ENCODE measurements around the gene WTAP.

The WTAP gene

DNA sequence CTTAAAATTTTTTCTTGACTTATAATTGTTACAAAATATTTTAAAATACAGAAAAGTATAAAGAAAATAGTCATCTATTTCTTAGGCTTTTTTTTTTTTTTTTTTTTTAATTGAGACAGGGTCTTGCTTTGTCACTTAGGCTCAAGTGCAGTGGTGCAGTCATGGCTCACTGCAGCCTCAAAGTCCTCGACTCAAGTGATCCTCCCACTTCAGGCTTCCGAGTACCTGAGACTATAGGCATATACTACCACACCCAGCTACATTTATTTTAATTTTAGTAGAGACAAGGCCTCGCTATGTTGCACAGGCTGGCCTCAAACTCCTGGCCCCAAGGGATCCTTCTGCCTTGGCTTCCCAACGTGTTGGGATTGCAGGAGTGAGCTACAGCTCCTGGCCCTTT is 29.2 kb downstream of the WTAP start:
- TF ChIP-seq, protein P1, sequence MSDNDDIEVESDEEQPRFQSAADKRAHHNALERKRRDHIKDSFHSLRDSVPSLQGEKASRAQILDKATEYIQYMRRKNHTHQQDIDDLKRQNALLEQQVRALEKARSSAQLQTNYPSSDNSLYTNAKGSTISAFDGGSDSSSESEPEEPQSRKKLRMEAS (IDR thresholded peaks at IDR 0.05): no peak
- no peak for TF ChIP-seq TEAD4 (IDR thresholded peaks at IDR 0.05)
- TF ChIP-seq FOXM1 (IDR thresholded peaks at IDR 0.05; ENCODE audit: borderline replicate concordance, low read depth): no peak
- TF ChIP-seq ZBTB7A (IDR thresholded peaks at IDR 0.05; ENCODE audit: low read depth): no peak
- TF ChIP-seq, protein P2, sequence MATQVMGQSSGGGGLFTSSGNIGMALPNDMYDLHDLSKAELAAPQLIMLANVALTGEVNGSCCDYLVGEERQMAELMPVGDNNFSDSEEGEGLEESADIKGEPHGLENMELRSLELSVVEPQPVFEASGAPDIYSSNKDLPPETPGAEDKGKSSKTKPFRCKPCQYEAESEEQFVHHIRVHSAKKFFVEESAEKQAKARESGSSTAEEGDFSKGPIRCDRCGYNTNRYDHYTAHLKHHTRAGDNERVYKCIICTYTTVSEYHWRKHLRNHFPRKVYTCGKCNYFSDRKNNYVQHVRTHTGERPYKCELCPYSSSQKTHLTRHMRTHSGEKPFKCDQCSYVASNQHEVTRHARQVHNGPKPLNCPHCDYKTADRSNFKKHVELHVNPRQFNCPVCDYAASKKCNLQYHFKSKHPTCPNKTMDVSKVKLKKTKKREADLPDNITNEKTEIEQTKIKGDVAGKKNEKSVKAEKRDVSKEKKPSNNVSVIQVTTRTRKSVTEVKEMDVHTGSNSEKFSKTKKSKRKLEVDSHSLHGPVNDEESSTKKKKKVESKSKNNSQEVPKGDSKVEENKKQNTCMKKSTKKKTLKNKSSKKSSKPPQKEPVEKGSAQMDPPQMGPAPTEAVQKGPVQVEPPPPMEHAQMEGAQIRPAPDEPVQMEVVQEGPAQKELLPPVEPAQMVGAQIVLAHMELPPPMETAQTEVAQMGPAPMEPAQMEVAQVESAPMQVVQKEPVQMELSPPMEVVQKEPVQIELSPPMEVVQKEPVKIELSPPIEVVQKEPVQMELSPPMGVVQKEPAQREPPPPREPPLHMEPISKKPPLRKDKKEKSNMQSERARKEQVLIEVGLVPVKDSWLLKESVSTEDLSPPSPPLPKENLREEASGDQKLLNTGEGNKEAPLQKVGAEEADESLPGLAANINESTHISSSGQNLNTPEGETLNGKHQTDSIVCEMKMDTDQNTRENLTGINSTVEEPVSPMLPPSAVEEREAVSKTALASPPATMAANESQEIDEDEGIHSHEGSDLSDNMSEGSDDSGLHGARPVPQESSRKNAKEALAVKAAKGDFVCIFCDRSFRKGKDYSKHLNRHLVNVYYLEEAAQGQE (IDR thresholded peaks at IDR 0.05; ENCODE audit: low read depth): no peak
- TF ChIP-seq, protein P3, sequence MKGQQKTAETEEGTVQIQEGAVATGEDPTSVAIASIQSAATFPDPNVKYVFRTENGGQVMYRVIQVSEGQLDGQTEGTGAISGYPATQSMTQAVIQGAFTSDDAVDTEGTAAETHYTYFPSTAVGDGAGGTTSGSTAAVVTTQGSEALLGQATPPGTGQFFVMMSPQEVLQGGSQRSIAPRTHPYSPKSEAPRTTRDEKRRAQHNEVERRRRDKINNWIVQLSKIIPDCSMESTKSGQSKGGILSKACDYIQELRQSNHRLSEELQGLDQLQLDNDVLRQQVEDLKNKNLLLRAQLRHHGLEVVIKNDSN (IDR thresholded peaks at IDR 0.05): no peak
- no peak for TF ChIP-seq RAD21 (IDR thresholded peaks at IDR 0.05; ENCODE audit: low read depth)
- TF ChIP-seq YY1 (IDR thresholded peaks at IDR 0.05; ENCODE audit: low read depth): no peak
- TF ChIP-seq TAF1 (IDR thresholded peaks at IDR 0.05; ENCODE audit: low read depth): no peak
- TF ChIP-seq CREB1 (IDR thresholded peaks at IDR 0.05; ENCODE audit: low read depth): no peak
- TF ChIP-seq TCF12 (IDR thresholded peaks at IDR 0.05; ENCODE audit: low read depth): no peak
- no peak for TF ChIP-seq CEBPB (IDR thresholded peaks at IDR 0.05)

DNA sequence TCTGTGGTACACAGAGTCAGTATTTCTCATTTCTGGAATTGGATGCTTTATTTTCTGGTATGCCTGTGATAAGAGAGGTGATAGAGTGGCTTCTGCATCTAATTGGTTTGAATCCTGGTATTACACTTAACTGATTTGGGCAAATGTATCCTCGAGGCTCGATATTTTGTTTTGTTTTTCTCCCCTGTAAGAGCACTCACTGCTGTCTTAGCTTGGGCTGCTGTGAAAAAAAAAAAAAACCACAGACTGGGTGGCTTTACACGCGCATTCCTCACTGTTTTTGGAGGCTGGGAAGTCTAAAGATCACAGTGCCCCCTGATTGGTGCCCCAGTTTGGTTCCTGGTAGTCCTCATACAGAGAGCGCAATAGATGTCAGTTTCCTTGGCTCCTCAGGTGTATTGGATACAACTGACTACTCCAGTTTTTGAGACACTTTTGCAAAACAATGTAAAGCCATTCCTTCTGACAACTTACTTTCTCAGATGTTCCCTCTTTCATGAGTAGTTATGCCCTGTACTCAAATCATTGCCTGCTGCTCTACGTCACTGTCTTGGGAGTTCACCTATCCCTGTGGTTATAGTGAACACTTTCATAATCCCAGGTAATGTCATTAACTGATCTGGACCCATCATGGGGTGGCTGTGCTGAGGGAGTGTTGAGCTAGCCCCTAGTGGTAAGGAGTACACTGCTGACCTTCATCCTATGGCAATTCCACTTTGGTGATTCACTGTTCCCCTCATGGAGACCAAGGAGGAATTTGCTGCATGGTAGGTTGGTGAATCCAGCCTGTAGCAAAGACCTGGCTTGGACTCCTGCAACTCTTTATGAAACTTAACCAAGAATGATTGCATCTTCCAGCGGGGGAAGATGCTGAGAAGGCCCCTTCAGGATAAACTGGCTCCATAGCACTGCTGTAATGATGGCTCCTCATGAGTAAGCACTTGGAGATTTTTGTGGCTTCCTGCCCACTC is 31.0 kb downstream of the WTAP start:
- TF ChIP-seq CREB1 (IDR thresholded peaks at IDR 0.05; ENCODE audit: low read depth) (no peak), NFIC (IDR thresholded peaks at IDR 0.05) (no peak), ZBTB7A (IDR thresholded peaks at IDR 0.05; ENCODE audit: low read depth) (no peak), TAF1 (IDR thresholded peaks at IDR 0.05; ENCODE audit: low read depth) (no peak), RAD21 (IDR thresholded peaks at IDR 0.05; ENCODE audit: low read depth) (no peak), TEAD4 (IDR thresholded peaks at IDR 0.05) (no peak), EP300 (IDR thresholded peaks at IDR 0.05; ENCODE audit: borderline replicate concordance) (no peak), EGR1 (IDR thresholded peaks at IDR 0.05) (no peak), YY1 (IDR thresholded peaks at IDR 0.05; ENCODE audit: low read depth) (no peak), TCF12 (IDR thresholded peaks at IDR 0.05; ENCODE audit: low read depth) (no peak), FOXM1 (IDR thresholded peaks at IDR 0.05; ENCODE audit: borderline replicate concordance, low read depth) (no peak), CEBPB (IDR thresholded peaks at IDR 0.05) (no peak)
- TF ChIP-seq, protein P1 (IDR thresholded peaks at IDR 0.05): no peak
- TF ChIP-seq, protein P2 (IDR thresholded peaks at IDR 0.05; ENCODE audit: low read depth): no peak
- TF ChIP-seq, protein P3 (IDR thresholded peaks at IDR 0.05): no peak

DNA sequence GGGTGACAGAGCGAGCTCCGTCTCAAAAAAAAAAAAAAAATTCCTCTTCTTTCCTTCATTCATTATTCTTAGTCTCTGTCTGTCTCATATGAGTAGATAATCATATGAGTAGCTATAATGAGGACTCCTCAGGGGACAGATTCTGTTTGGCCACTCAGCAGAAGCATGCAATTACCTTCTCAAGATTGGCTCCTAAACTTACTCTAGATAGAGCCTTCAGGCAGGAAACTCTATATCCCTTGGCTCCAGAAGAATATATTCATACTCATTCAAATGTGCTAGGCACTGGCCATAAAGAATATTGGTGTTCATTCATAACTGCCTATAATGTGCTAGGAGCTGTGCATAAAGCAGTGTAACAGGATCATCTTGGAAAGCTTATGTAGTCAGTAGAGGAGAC is 32.3 kb downstream of the WTAP start:
- TF ChIP-seq TAF1 (IDR thresholded peaks at IDR 0.05; ENCODE audit: low read depth) (no peak), YY1 (IDR thresholded peaks at IDR 0.05; ENCODE audit: low read depth) (no peak), NFIC (IDR thresholded peaks at IDR 0.05) (no peak), CREB1 (IDR thresholded peaks at IDR 0.05; ENCODE audit: low read depth) (no peak), ZBTB7A (IDR thresholded peaks at IDR 0.05; ENCODE audit: low read depth) (no peak), RAD21 (IDR thresholded peaks at IDR 0.05; ENCODE audit: low read depth) (no peak), EGR1 (IDR thresholded peaks at IDR 0.05) (no peak), CEBPB (IDR thresholded peaks at IDR 0.05) (no peak), FOXM1 (IDR thresholded peaks at IDR 0.05; ENCODE audit: borderline replicate concordance, low read depth) (no peak), TEAD4 (IDR thresholded peaks at IDR 0.05) (no peak), EP300 (IDR thresholded peaks at IDR 0.05; ENCODE audit: borderline replicate concordance) (no peak), TCF12 (IDR thresholded peaks at IDR 0.05; ENCODE audit: low read depth) (no peak)
- TF ChIP-seq, protein P1 (IDR thresholded peaks at IDR 0.05): no peak
- TF ChIP-seq, protein P3 (IDR thresholded peaks at IDR 0.05): no peak
- TF ChIP-seq, protein P2 (IDR thresholded peaks at IDR 0.05; ENCODE audit: low read depth): no peak
